Lower leg skin (tissue), 3 donors: ENCODE results near the gene INPP5F.

Experiments
- POLR2A ChIP-seq, 2 donors: fragments of 450-650 bp; IDR thresholded peaks; one replicate each; pipeline ENCODE4 v1.6.1; 2016 to 2017; ENCODE audit warnings: antibody characterized with exemption in 2 of 2, mild to moderate bottlenecking in 1 of 2, moderate library complexity in 1 of 2
- TF ChIP-seq, protein P1 (sequence below), 3 donors: fragments of 450-650 bp; IDR thresholded peaks; one replicate each; pipeline ENCODE4 v1.5.1; 2016; ENCODE audit warnings: antibody characterized with exemption in 3 of 3, mild to moderate bottlenecking in 3 of 3, moderate library complexity in 2 of 3

DNA sequence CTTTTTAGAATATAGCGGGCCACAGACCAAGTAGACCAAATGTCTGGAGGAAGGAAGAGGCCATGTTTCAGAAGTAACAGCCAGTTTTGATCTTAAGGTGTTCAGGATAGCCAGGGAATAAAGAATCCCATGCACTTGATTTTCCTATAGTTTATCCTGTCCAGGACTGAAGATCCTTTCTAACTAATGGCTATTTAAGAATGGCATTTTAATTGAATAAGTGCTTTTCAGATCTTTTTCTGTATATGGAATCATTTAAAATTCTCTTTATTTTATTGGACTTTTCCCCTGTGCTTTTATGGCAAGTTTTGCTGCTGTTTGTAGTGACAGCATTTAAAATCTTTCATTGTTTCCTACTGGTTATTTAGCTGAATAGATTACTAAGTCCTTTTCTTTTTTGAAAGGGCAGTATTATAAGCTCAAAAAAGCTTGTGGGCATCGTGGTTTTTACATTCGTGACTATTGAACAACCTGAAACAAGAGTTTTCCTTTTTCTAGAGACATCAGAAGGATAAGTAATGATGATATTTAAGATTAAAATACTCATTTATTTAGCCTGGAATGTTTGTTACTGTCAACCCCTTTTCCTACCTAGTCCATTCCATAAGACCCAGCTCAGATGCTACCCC lies 2.4 kb downstream of the INPP5F start:
- TF ChIP-seq, protein P1, sequence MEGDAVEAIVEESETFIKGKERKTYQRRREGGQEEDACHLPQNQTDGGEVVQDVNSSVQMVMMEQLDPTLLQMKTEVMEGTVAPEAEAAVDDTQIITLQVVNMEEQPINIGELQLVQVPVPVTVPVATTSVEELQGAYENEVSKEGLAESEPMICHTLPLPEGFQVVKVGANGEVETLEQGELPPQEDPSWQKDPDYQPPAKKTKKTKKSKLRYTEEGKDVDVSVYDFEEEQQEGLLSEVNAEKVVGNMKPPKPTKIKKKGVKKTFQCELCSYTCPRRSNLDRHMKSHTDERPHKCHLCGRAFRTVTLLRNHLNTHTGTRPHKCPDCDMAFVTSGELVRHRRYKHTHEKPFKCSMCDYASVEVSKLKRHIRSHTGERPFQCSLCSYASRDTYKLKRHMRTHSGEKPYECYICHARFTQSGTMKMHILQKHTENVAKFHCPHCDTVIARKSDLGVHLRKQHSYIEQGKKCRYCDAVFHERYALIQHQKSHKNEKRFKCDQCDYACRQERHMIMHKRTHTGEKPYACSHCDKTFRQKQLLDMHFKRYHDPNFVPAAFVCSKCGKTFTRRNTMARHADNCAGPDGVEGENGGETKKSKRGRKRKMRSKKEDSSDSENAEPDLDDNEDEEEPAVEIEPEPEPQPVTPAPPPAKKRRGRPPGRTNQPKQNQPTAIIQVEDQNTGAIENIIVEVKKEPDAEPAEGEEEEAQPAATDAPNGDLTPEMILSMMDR (IDR thresholded peaks at IDR 0.05) = no peak
- no peak for TF ChIP-seq POLR2A (IDR thresholded peaks at IDR 0.05)
